ENCODE measurements around the gene SLC5A5. TPM values are rescaled to one million over a fixed set of nuclear protein-coding genes. Genes with fewer than 3 reads are reported as not detected.

Gene SLC5A5
- total RNA-seq, 1 donor from 2014 or later: not detected

- ATAC-seq: no peak
- DNase-seq (ENCODE audit: low spot score): no peak
Observed at GRCh38 chr19:17846146-17846545, 25.6 kb upstream of the SLC5A5 start.

GRCh38 chr19:17847538-17848366, 24.0 kb upstream of the SLC5A5 start, which contains the start of gene JAK3:
Gene JAK3, minus strand, starts transcription at chr19:17847982. Its CDS starts 3,565 bp downstream, at chr19:17844417.
- ATAC-seq: peak; percentile 56

GRCh38 chr19:17848595-17849292, 23.0 kb upstream of the SLC5A5 start:
- DNase-seq (ENCODE audit: low spot score): no peak
- ATAC-seq: no peak

More at GRCh38 chr19:17847538-17848366, 24.0 kb upstream of the SLC5A5 start, which contains the start of gene JAK3:
- peak; percentile 58 for DNase-seq (ENCODE audit: low spot score)

GRCh38 chr19:17854061-17854460, 17.7 kb upstream of the SLC5A5 start:
- ATAC-seq (no peak), DNase-seq (ENCODE audit: low spot score) (no peak)

- DNase-seq (ENCODE audit: low spot score) (peak; percentile 83), ATAC-seq (peak; percentile 70)
Observed at GRCh38 chr19:17855280-17856152, 16.2 kb upstream of the SLC5A5 start.

- DNase-seq (ENCODE audit: low spot score) (peak; percentile 99), ATAC-seq (peak; percentile 95)
Observed at GRCh38 chr19:17859533-17860330, 12.0 kb upstream of the SLC5A5 start, which contains the start of gene RPL18A. Gene RPL18A, plus strand, starts transcription at chr19:17859910. Its CDS starts 47 bp downstream, at chr19:17859957.

- DNase-seq (ENCODE audit: low spot score) (no peak), ATAC-seq (no peak)
Observed at GRCh38 chr19:17860331-17860992, 11.3 kb upstream of the SLC5A5 start.

GRCh38 chr19:17860993-17861360, 10.8 kb upstream of the SLC5A5 start:
- ATAC-seq (no peak), DNase-seq (ENCODE audit: low spot score) (no peak)

GRCh38 chr19:17861542-17862402, 10.0 kb upstream of the SLC5A5 start:
- ATAC-seq (no peak), DNase-seq (ENCODE audit: low spot score) (no peak)

- DNase-seq (ENCODE audit: low spot score) (no peak), ATAC-seq (no peak)
Observed at GRCh38 chr19:17862711-17863519, 8.8 kb upstream of the SLC5A5 start.

GRCh38 chr19:17863520-17864182, 8.1 kb upstream of the SLC5A5 start:
- DNase-seq (ENCODE audit: low spot score): no peak
- no peak for ATAC-seq

GRCh38 chr19:17865364-17866311, 6.1 kb upstream of the SLC5A5 start:
- peak; percentile 48 for ATAC-seq
- DNase-seq (ENCODE audit: low spot score): no peak

GRCh38 chr19:17866312-17866963, 5.3 kb upstream of the SLC5A5 start:
- DNase-seq (ENCODE audit: low spot score) (no peak), ATAC-seq (no peak)

- ATAC-seq: no peak
- DNase-seq (ENCODE audit: low spot score): no peak
Observed at GRCh38 chr19:17866964-17867486, 4.7 kb upstream of the SLC5A5 start.

- no peak for DNase-seq (ENCODE audit: low spot score)
Observed at GRCh38 chr19:17868669-17869068, 3.1 kb upstream of the SLC5A5 start.

More at GRCh38 chr19:17868669-17869068, 3.1 kb upstream of the SLC5A5 start:
- ATAC-seq: no peak
